ENCODE measurements around the gene CYB5R3. TPM values are rescaled to one million over a fixed set of nuclear protein-coding genes. Genes with fewer than 3 reads are reported as not detected.
A peak's percentile ranks its signal among the peaks of the same experiment; 100 is the strongest.

Gene CYB5R3
- total RNA-seq, 1 experiment from 2014 or later, result 85.4 TPM

DNA sequence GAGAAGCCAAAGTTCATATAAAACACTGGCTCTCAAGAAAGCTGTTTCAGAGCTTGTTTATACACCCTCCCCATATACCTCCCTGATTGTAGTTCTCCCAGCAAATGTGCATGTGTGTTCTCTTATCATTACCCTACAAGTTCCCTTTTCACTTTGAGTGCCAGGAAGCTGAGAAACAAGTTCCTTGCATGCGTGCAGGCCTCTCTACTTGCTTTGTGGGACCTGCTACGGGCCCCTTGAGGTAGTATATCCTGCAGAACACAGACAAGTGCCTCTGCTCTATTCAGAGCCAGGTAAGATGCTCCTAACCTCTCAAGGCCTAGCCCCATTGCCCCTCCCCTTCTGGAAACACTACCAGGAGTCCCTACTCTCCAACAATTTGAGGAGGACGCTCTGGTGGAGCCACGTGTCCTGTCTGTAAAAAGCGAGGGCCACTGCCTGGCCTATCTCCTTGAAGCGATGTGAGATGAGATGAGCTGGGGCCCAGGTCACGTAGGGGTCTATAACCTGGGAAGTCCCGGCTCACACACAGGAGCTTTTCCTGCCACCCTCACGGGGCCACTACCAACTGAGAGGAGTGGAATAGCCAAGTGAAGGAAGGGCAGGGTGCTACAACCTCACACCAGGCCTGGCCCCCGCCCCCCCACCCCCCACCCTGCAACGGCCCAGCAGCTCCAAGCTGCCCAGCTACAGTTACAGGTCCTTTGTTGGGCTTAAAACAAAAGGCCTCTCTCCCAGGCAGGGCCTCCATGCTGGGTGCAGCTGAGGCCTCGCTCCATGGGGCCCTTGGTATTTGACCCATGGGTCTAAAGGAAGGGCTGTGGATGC lies 6.2 kb downstream of the CYB5R3 start:
- POLR2A ChIA-PET, result no interaction called here
- ATAC-seq (no peak), DNase-seq (ENCODE audit: low spot score) (no peak)
- H3K4me3 Mint-ChIP-seq, result no peak overlapping the region
- no peak overlapping the region for H3K27ac Mint-ChIP-seq
- no peaks in the 10 kb centered on the region for H3K27me3 Mint-ChIP-seq (ENCODE audit: low read depth)
- no peaks in the 10 kb centered on the region for H3K36me3 Mint-ChIP-seq
- no peaks in the 10 kb centered on the region for H3K9me3 Mint-ChIP-seq
- peak; percentile 48 for TF ChIP-seq ZNF423 (CRISPR knock-in tag; IDR thresholded peaks at IDR 0.05)
- no peak for TF ChIP-seq GTF2I (CRISPR knock-in tag; conservative IDR thresholded peaks at IDR 0.05)
- H3K4me1 Mint-ChIP-seq, result peaks cover 26% of the 10 kb centered on the region
- CTCF ChIA-PET, result interaction anchor here (0.6 to 1.2 kb wide), 5 partner anchors 15 to 292 kb away, joined by 3 to 5 read pairs (median 3); no protein-coding TSS in a partner anchor

DNA sequence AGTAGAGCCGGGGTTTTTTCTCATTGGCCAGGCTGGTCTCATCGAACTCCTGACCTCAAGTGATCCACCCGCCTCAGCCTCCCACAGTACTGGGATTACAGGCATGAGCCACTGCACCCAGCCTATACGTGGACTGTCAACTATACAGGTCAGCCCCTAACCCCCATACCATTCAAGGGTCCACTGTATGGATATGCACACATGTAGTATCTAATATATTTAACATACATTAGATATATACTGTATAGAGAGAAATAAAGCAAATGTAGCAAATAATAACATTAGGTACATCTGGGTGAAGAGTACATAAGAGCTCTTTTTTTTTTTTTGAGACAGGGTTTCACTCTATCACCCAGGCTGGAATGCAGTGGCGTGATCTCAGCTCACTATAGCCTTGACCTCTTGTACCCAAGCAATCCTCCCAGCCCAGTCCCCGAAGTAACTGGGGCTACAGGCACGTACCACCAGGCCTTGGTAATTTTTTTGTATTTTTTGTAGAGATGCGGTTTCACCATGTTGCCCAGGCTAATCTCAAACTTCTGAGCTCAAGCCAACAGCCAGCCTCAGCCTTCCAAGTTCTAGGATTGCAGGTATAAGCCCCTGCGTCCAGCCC lies 7.3 kb downstream of the CYB5R3 start:
- Mint-ChIP-seq H3K36me3 (no peaks in the 10 kb centered on the region; the same call in 1 of the 2 replicates), H3K4me1 (peaks cover 22% of the 10 kb centered on the region), H3K9me3 (no peaks in the 10 kb centered on the region), H3K4me3 (no peak overlapping the region), H3K27me3 (ENCODE audit: low read depth) (no peaks in the 10 kb centered on the region), H3K27ac (no peak overlapping the region)
- ChIA-PET CTCF (interaction anchor here (0.6 to 1.2 kb wide), 2 partner anchors 19 to 293 kb away, joined by 3 read pairs; no protein-coding TSS in a partner anchor), POLR2A (no interaction called here)
- TF ChIP-seq, protein P1, sequence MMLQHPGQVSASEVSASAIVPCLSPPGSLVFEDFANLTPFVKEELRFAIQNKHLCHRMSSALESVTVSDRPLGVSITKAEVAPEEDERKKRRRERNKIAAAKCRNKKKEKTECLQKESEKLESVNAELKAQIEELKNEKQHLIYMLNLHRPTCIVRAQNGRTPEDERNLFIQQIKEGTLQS (CRISPR knock-in tag; conservative IDR thresholded peaks at IDR 0.05), result no peak
- TF ChIP-seq KAT7 (CRISPR knock-in tag; IDR thresholded peaks at IDR 0.05; ENCODE audit: borderline replicate concordance), result no peak
- TF ChIP-seq TCF7 (CRISPR knock-in tag; IDR thresholded peaks at IDR 0.05; ENCODE audit: low read depth), result no peak
- no peak for TF ChIP-seq SOX15 (CRISPR knock-in tag; IDR thresholded peaks at IDR 0.05)
- TF ChIP-seq, protein P2, sequence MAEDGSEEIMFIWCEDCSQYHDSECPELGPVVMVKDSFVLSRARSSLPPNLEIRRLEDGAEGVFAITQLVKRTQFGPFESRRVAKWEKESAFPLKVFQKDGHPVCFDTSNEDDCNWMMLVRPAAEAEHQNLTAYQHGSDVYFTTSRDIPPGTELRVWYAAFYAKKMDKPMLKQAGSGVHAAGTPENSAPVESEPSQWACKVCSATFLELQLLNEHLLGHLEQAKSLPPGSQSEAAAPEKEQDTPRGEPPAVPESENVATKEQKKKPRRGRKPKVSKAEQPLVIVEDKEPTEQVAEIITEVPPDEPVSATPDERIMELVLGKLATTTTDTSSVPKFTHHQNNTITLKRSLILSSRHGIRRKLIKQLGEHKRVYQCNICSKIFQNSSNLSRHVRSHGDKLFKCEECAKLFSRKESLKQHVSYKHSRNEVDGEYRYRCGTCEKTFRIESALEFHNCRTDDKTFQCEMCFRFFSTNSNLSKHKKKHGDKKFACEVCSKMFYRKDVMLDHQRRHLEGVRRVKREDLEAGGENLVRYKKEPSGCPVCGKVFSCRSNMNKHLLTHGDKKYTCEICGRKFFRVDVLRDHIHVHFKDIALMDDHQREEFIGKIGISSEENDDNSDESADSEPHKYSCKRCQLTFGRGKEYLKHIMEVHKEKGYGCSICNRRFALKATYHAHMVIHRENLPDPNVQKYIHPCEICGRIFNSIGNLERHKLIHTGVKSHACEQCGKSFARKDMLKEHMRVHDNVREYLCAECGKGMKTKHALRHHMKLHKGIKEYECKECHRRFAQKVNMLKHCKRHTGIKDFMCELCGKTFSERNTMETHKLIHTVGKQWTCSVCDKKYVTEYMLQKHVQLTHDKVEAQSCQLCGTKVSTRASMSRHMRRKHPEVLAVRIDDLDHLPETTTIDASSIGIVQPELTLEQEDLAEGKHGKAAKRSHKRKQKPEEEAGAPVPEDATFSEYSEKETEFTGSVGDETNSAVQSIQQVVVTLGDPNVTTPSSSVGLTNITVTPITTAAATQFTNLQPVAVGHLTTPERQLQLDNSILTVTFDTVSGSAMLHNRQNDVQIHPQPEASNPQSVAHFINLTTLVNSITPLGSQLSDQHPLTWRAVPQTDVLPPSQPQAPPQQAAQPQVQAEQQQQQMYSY (CRISPR knock-in tag; IDR thresholded peaks at IDR 0.05), result no peak
- no peak for TF ChIP-seq HMGA2 (CRISPR knock-in tag; IDR thresholded peaks at IDR 0.05)
- TF ChIP-seq ZNF416 (CRISPR knock-in tag; IDR thresholded peaks at IDR 0.05), result no peak
- TF ChIP-seq, protein P3, sequence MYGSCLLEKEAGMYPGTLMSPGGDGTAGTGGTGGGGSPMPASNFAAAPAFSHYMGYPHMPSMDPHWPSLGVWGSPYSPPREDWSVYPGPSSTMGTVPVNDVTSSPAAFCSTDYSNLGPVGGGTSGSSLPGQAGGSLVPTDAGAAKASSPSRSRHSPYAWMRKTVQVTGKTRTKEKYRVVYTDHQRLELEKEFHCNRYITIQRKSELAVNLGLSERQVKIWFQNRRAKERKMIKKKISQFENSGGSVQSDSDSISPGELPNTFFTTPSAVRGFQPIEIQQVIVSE (CRISPR knock-in tag; IDR thresholded peaks at IDR 0.05; ENCODE audit: borderline replicate concordance), result no peak
- TF ChIP-seq, protein P4, sequence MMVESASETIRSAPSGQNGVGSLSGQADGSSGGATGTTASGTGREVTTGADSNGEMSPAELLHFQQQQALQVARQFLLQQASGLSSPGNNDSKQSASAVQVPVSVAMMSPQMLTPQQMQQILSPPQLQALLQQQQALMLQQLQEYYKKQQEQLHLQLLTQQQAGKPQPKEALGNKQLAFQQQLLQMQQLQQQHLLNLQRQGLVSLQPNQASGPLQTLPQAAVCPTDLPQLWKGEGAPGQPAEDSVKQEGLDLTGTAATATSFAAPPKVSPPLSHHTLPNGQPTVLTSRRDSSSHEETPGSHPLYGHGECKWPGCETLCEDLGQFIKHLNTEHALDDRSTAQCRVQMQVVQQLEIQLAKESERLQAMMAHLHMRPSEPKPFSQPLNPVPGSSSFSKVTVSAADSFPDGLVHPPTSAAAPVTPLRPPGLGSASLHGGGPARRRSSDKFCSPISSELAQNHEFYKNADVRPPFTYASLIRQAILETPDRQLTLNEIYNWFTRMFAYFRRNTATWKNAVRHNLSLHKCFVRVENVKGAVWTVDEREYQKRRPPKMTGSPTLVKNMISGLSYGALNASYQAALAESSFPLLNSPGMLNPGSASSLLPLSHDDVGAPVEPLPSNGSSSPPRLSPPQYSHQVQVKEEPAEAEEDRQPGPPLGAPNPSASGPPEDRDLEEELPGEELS (CRISPR knock-in tag; IDR thresholded peaks at IDR 0.05), result no peak
- TF ChIP-seq, protein P5, sequence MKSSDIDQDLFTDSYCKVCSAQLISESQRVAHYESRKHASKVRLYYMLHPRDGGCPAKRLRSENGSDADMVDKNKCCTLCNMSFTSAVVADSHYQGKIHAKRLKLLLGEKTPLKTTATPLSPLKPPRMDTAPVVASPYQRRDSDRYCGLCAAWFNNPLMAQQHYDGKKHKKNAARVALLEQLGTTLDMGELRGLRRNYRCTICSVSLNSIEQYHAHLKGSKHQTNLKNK (CRISPR knock-in tag; IDR thresholded peaks at IDR 0.05), result no peak
- TF ChIP-seq SP1 (CRISPR knock-in tag; conservative IDR thresholded peaks at IDR 0.05), result no peak
- DNase-seq (ENCODE audit: low spot score), result no peak
- ATAC-seq, result no peak

All from WTC11 (cell line).